Activated CD4-positive, alpha-beta memory T cell treated with anti-CD3 and anti-CD28 coated beads, Interleukin-2, amount 10 ng/mL, durations not matched to agents 7 days and 5 days (primary cell): ENCODE results near the gene OR4F6. TPM values are rescaled to one million over a fixed set of nuclear protein-coding genes. Genes with fewer than 3 reads are reported as not detected.
"Not testable (repeated sequence)": the region's sequence is repeated elsewhere in the genome, so short reads cannot be mapped to it uniquely, and the experiment has no call there.

Experiments used
- CTCF ChIA-PET: fragments of 350-600 bp; sonication (Branson Sonifier 250); formaldehyde crosslinking; loops from one replicate; lab custom pipeline; 2021; ENCODE audit warnings: antibody characterized with exemption, inconsistent platforms; lab: Charles Lee
- POLR2A ChIA-PET: fragments of 350-600 bp; sonication (Branson Sonifier 250); formaldehyde crosslinking; loops from one replicate; lab custom pipeline; 2021; ENCODE audit warnings: antibody characterized with exemption; lab: Charles Lee
- DNase-seq: peaks from one replicate; pipeline ENCODE4 v3.0.0-alpha.2; 2020
- H3K27ac Mint-ChIP-seq: one replicate; pipeline ENCODE4 v1.8.0; 2021; ENCODE audit warnings: mild to moderate bottlenecking, mixed read lengths
- H3K27me3 Mint-ChIP-seq: one replicate; pipeline ENCODE4 v1.8.0; 2021; ENCODE audit warnings: mixed read lengths
- H3K36me3 Mint-ChIP-seq: one replicate; pipeline ENCODE4 v1.8.0; 2021; ENCODE audit warnings: low read depth, mixed read lengths
- H3K4me1 Mint-ChIP-seq: one replicate; pipeline ENCODE4 v1.8.0; 2021; ENCODE audit warnings: mixed read lengths
- H3K4me3 Mint-ChIP-seq: one replicate; pipeline ENCODE4 v1.8.0; 2021; ENCODE audit warnings: mild to moderate bottlenecking, mixed read lengths
- H3K9me3 Mint-ChIP-seq: one replicate; pipeline ENCODE4 v1.8.0; 2021; ENCODE audit warnings: mixed read lengths
- total RNA-seq, 2 experiments: library from RNA; stranded (reverse); gene quantifications; one replicate each; pipeline ENCODE4 v1.2.3, GENCODE V29; 2021

OR4F6 gene
- total RNA-seq, 2 experiments from 2014 or later = not detected

DNA sequence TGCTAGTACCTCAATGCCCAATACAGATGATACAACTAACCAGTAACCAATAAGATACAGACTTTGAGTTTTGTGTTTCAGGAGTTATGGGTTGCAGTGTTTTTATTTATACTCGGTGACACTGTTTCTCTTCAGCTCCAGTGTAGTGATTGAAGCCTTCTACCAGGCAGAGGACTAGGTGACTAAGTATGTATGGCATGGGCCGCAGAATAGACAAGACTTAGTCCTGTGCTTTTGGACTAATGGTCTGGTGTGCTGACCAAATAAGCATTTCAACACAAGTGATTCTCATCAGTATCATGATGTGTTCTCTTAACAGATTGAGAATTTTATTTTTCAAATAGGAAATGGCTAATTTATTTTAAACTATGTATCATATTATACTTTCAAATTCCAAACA lies 15.3 kb upstream of the OR4F6 start:
- DNase-seq, H3K9me3 Mint-ChIP-seq, H3K36me3 Mint-ChIP-seq, CTCF ChIA-PET, H3K27ac Mint-ChIP-seq, POLR2A ChIA-PET, H3K4me1 Mint-ChIP-seq, H3K4me3 Mint-ChIP-seq: not testable (repeated sequence)
- H3K27me3 Mint-ChIP-seq = peaks cover 12% of the 10 kb centered on the region

DNA sequence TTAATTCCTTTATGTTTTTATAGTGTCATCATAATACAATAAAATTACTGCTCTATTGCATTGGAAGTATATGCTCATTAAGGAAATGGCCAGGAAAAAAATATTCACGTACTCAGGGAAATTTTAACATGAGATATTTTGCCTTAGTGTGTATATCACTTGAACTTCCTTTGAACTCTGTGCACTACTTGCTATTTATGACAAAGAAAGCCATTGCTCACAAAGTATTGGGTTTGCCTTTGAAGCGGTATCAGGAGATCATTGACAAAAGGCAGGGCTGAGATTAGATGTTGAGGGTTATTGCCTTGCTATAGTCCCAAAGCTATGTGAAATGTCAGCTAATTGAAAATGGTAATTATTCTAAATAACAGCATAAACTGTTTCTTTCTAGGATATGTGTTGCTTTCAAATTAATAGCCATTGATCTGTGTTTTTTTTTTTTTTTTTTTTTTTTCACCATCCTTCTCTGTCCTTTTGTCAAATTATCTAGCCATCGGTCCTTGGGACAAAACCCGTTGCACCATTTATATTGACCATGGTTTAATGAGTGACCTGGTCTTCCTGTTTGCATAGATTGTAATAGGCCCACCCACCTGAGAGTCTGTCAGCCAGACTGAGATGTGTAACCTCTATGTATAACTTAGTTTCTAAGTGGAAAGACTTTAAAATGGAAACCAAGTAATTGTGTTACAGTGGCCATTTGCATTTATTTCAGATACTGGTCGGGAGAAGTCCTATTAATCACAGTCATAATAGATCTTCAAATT lies 14.6 kb upstream of the OR4F6 start:
- CTCF ChIA-PET, POLR2A ChIA-PET: not testable (repeated sequence)

GRCh38 chr15:101790748-101791147 lies 12.6 kb upstream of the OR4F6 start:
- H3K9me3 Mint-ChIP-seq, H3K4me3 Mint-ChIP-seq, H3K27me3 Mint-ChIP-seq, CTCF ChIA-PET, H3K36me3 Mint-ChIP-seq, POLR2A ChIA-PET, DNase-seq, H3K4me1 Mint-ChIP-seq, H3K27ac Mint-ChIP-seq: not testable (repeated sequence)

More for the DNA sequence above, 14.6 kb upstream of the OR4F6 start:
- H3K27me3 Mint-ChIP-seq = peaks cover 12% of the 10 kb centered on the region
- H3K36me3 Mint-ChIP-seq, H3K4me1 Mint-ChIP-seq, H3K4me3 Mint-ChIP-seq, DNase-seq, H3K27ac Mint-ChIP-seq, H3K9me3 Mint-ChIP-seq: not testable (repeated sequence)

DNA sequence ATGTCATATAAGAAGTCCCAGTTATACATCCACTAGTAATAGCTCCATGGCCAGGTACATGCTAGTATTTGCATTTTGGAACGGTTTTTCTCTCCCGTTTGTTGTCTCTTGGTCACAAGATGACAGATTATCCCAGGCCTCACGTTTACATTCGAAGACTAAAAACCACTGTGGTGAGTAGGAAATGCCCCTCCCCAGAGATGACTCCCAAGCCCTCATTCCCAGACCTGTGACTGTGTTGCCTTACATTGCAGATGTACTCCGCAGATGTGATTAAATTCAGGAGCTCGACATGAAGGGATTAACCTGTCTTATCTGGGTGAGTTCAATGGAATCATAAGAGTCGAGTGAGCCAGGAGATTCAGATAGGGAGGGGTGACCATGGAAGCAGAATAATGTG lies 9.3 kb upstream of the OR4F6 start:
- H3K36me3 Mint-ChIP-seq, H3K4me3 Mint-ChIP-seq: not testable (repeated sequence)

GRCh38 chr15:101795455-101795854 lies 7.9 kb upstream of the OR4F6 start:
- H3K27ac Mint-ChIP-seq = no peak overlapping the region
- ChIA-PET CTCF (no interaction called here), POLR2A (no interaction called here)
- H3K4me3 Mint-ChIP-seq = no peak overlapping the region
- H3K27me3 Mint-ChIP-seq = peaks cover 3% of the 10 kb centered on the region
- no peak for DNase-seq
- no peaks in the 10 kb centered on the region for H3K9me3 Mint-ChIP-seq
- H3K4me1 Mint-ChIP-seq = no peaks in the 10 kb centered on the region
- no peaks in the 10 kb centered on the region for H3K36me3 Mint-ChIP-seq

More for the DNA sequence above, 9.3 kb upstream of the OR4F6 start:
- H3K27me3 Mint-ChIP-seq, DNase-seq, POLR2A ChIA-PET, H3K27ac Mint-ChIP-seq, H3K4me1 Mint-ChIP-seq, H3K9me3 Mint-ChIP-seq, CTCF ChIA-PET: not testable (repeated sequence)

DNA sequence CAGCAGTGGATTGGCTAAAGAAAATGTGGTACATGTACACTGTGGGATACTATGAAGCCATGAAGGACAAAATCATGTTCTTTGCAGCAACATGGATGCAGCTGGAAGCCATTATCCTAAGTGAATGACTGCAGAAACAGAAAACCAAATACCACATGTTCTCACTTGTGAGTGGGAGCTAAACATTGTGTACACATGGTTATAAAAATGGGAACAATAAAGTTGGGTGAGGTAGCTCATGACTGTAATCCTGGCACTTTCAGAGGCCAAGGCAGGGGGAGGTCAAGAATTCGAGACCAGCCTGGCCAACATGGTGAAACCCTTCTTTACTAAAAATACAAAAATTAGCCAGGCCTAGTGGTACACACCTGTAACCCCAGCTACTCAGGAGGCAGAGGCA lies 3.6 kb upstream of the OR4F6 start:
- no peak for DNase-seq
- no peak overlapping the region for H3K4me3 Mint-ChIP-seq
- POLR2A ChIA-PET = no interaction called here
- H3K27ac Mint-ChIP-seq = no peak overlapping the region
- no peaks in the 10 kb centered on the region for H3K36me3 Mint-ChIP-seq
- CTCF ChIA-PET = no interaction called here
- no peaks in the 10 kb centered on the region for H3K9me3 Mint-ChIP-seq
- peaks cover 7% of the 10 kb centered on the region for H3K27me3 Mint-ChIP-seq
- no peaks in the 10 kb centered on the region for H3K4me1 Mint-ChIP-seq

GRCh38 chr15:101801048-101801447 lies 2.3 kb upstream of the OR4F6 start:
- no peak for DNase-seq
- Mint-ChIP-seq H3K27me3 (peaks cover 15% of the 10 kb centered on the region), H3K4me1 (no peaks in the 10 kb centered on the region), H3K27ac (no peak overlapping the region), H3K9me3 (no peaks in the 10 kb centered on the region), H3K36me3 (no peaks in the 10 kb centered on the region), H3K4me3 (no peak overlapping the region)
- ChIA-PET CTCF (no interaction called here), POLR2A (no interaction called here)

- H3K4me1 Mint-ChIP-seq = no peaks in the 10 kb centered on the region
- no peak for DNase-seq
- H3K4me3 Mint-ChIP-seq = no peak overlapping the region
- H3K27ac Mint-ChIP-seq = no peak overlapping the region
- ChIA-PET POLR2A (no interaction called here), CTCF (no interaction called here)
- H3K27me3 Mint-ChIP-seq = peaks cover 12% of the 10 kb centered on the region
- no peaks in the 10 kb centered on the region for H3K36me3 Mint-ChIP-seq
- H3K9me3 Mint-ChIP-seq = no peaks in the 10 kb centered on the region
Observed at GRCh38 chr15:101803676-101804075, 367 bp downstream of the OR4F6 start.

DNA sequence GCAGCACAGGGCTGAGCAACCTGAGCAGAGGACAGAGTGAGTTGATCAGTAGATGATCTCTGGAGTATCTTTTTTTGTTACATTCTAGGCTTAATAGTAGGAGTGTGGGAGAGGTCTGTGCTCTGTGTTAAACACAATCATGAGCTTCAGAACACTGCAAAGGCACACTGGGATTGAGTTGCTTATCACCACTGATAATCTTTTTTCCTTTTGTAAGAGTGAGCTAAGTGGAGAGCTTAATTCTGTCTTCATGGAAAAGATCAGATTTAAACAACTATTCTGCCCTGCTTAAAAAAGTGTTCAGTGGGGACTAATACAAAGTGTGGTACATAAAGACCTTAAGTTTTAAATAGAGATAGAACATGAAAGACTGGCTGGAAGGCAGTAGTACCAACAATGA lies 1.1 kb downstream of the OR4F6 start:
- ChIA-PET POLR2A (no interaction called here), CTCF (no interaction called here)
- H3K27ac Mint-ChIP-seq = no peak overlapping the region
- peaks cover 12% of the 10 kb centered on the region for H3K27me3 Mint-ChIP-seq
- no peaks in the 10 kb centered on the region for H3K4me1 Mint-ChIP-seq
- no peaks in the 10 kb centered on the region for H3K9me3 Mint-ChIP-seq
- H3K4me3 Mint-ChIP-seq = no peak overlapping the region
- DNase-seq = no peak
- H3K36me3 Mint-ChIP-seq = no peaks in the 10 kb centered on the region

DNA sequence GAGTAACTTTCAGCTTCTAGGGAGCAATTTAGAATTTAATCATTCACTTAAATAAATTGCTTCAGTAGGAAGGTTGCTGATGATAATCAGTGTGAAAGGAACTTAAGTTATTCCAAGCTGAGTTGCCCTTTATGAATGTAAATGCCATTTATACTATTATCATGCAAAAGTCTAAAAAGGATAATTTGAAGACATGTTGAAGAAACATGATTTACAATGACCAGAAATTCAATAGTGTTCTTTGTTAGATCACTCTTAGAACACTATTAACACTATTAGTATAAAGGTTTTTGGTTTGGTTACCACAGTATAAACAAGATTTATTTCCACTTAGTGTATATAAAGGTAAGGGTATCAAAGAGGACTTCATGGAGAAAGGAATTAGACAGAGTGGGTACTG lies 1.6 kb downstream of the OR4F6 start:
- Mint-ChIP-seq H3K4me1 (no peaks in the 10 kb centered on the region), H3K27ac (no peak overlapping the region), H3K27me3 (peaks cover 12% of the 10 kb centered on the region), H3K9me3 (no peaks in the 10 kb centered on the region), H3K4me3 (no peak overlapping the region), H3K36me3 (no peaks in the 10 kb centered on the region)
- no peak for DNase-seq
- CTCF ChIA-PET = no interaction called here
- POLR2A ChIA-PET = no interaction called here

- no peak overlapping the region for H3K4me3 Mint-ChIP-seq
- DNase-seq = no peak
- peaks cover 12% of the 10 kb centered on the region for H3K27me3 Mint-ChIP-seq
- H3K9me3 Mint-ChIP-seq = no peaks in the 10 kb centered on the region
- H3K4me1 Mint-ChIP-seq = no peaks in the 10 kb centered on the region
- ChIA-PET POLR2A (no interaction called here), CTCF (no interaction called here)
- no peak overlapping the region for H3K27ac Mint-ChIP-seq
- H3K36me3 Mint-ChIP-seq = no peaks in the 10 kb centered on the region
Observed at GRCh38 chr15:101805605-101806345, 2.5 kb downstream of the OR4F6 start.

DNA sequence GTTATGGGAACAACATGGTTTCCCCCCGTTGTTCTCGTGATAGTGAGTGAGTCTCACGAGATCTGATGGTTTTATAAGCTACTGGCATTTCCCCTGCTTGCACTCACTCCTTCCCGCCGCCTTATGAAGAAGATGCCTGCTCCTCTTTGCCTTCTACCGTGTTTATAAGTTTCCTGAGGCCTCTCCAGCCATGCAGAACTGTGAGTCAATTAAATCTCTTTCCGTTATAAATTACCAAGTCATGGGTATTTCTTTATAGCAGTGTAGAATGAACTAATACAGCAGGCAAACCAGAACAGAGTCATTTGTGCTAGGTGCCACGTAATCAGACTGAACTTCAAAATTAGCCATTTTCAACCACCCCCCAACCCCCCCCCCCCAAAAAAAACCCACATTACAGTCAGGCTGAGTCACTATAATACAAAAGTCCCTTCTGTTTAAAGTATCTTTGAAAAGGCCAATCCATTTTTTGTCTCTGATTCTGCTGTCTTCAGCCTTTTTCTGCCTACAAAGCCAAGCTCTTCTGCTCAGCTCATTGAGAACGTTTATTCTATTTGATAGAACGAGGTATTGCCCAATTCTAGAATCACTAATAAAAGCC lies 4.1 kb downstream of the OR4F6 start:
- POLR2A ChIA-PET = no interaction called here
- H3K4me1 Mint-ChIP-seq = no peaks in the 10 kb centered on the region
- H3K27me3 Mint-ChIP-seq = peaks cover 12% of the 10 kb centered on the region
- H3K9me3 Mint-ChIP-seq = no peaks in the 10 kb centered on the region
- H3K27ac Mint-ChIP-seq = no peak overlapping the region
- CTCF ChIA-PET = no interaction called here
- H3K4me3 Mint-ChIP-seq = no peak overlapping the region
- no peak for DNase-seq
- H3K36me3 Mint-ChIP-seq = no peaks in the 10 kb centered on the region

GRCh38 chr15:101808201-101808600 lies 4.9 kb downstream of the OR4F6 start:
- CTCF ChIA-PET = no interaction called here
- Mint-ChIP-seq H3K4me3 (no peak overlapping the region), H3K4me1 (no peaks in the 10 kb centered on the region), H3K27me3 (peaks cover 12% of the 10 kb centered on the region), H3K9me3 (no peaks in the 10 kb centered on the region), H3K36me3 (no peaks in the 10 kb centered on the region), H3K27ac (no peak overlapping the region)
- POLR2A ChIA-PET = no interaction called here
- no peak for DNase-seq
